HG02571 (cell line): ENCODE data around the gene ZNF77.
"Not testable (repeated sequence)": the region's sequence is repeated elsewhere in the genome, so short reads cannot be mapped to it uniquely, and the experiment has no call there.

ENCODE experiments used
- ATAC-seq: cut with Tn5 transposase; IDR thresholded peaks from one replicate; pipeline ENCODE4 v1.9.1; 2021; ENCODE audit warnings: mild to moderate bottlenecking, moderate library complexity; ENCODE audit not compliant: unreplicated experiment

ZNF77 gene

GRCh38 chr19:2970201-2970835 lies 25.5 kb upstream of the ZNF77 start:
- ATAC-seq = no peak

GRCh38 chr19:2969104-2969504 lies 24.3 kb upstream of the ZNF77 start:
- ATAC-seq = no peak

GRCh38 chr19:2967972-2968371 lies 23.2 kb upstream of the ZNF77 start:
- ATAC-seq = no peak

GRCh38 chr19:2964874-2965273 lies 20.1 kb upstream of the ZNF77 start:
- ATAC-seq = no peak

GRCh38 chr19:2963631-2964030 lies 18.9 kb upstream of the ZNF77 start:
- ATAC-seq = not testable (repeated sequence)

GRCh38 chr19:2963122-2963521 lies 18.4 kb upstream of the ZNF77 start:
- no peak for ATAC-seq

GRCh38 chr19:2962018-2962670 lies 17.4 kb upstream of the ZNF77 start:
- ATAC-seq = no peak

GRCh38 chr19:2960120-2960519 lies 15.3 kb upstream of the ZNF77 start:
- no peak for ATAC-seq

GRCh38 chr19:2957160-2957559 lies 12.4 kb upstream of the ZNF77 start:
- ATAC-seq = no peak

- no peak for ATAC-seq
Measured at GRCh38 chr19:2952953-2953481, 8.2 kb upstream of the ZNF77 start.

- ATAC-seq = peak; percentile 93
Measured at GRCh38 chr19:2950286-2951124, 5.7 kb upstream of the ZNF77 start.

GRCh38 chr19:2949939-2950285 lies 5.1 kb upstream of the ZNF77 start:
- ATAC-seq = no peak

- ATAC-seq = no peak
Measured at GRCh38 chr19:2945575-2946184, 909 bp upstream of the ZNF77 start.

GRCh38 chr19:2944403-2944774 lies 382 bp downstream of the ZNF77 start:
- no peak for ATAC-seq

- ATAC-seq = no peak
Measured at GRCh38 chr19:2942928-2943640, 1.7 kb downstream of the ZNF77 start.

- ATAC-seq = not testable (repeated sequence)
Measured at GRCh38 chr19:2935863-2936262, 8.9 kb downstream of the ZNF77 start.

- ATAC-seq = no peak
Measured at GRCh38 chr19:2933490-2933910, 11.3 kb downstream of the ZNF77 start.

- no peak for ATAC-seq
Measured at GRCh38 chr19:2927032-2927430, 17.7 kb downstream of the ZNF77 start.

- ATAC-seq = no peak
Measured at GRCh38 chr19:2926341-2927031, 18.3 kb downstream of the ZNF77 start.

- ATAC-seq = no peak
Measured at GRCh38 chr19:2923510-2923909, 21.3 kb downstream of the ZNF77 start.
